PFSK-1 (cell line): ENCODE results near the gene DKK1.

Experiments used
- FOXP2 ChIP-seq: optimal IDR thresholded peaks from 2 replicates; pipeline ENCODE3; 2011; ENCODE audit warnings: borderline replicate concordance, control low read depth, inconsistent platforms; ENCODE audit not compliant: insufficient read depth; ENCODE audit errors: extremely low read length, extremely low read depth
- POLR2AphosphoS5 ChIP-seq: IDR thresholded peaks from 2 replicates; pipeline ENCODE4 v1.6.1; 2012; ENCODE audit warnings: low read depth, mild to moderate bottlenecking, control low read depth, low read length, moderate library complexity
- REST ChIP-seq, 2 experiments: IDR thresholded peaks; 2 replicates each; pipeline versions ENCODE4 v1.6.1 to v1.8.0; 2011 to 2012; ENCODE audit warnings: low read depth in 2 of 2, low read length in 2 of 2, control low read depth in 1 of 2, inconsistent platforms in 1 of 2, mild to moderate bottlenecking in 1 of 2, moderate library complexity in 1 of 2; ENCODE audit not compliant: insufficient read depth in 1 of 2
- SIN3A ChIP-seq: IDR thresholded peaks from 2 replicates; pipeline ENCODE4 v1.6.1; 2012; ENCODE audit warnings: mild to moderate bottlenecking, low read length, moderate library complexity, borderline replicate concordance; ENCODE audit not compliant: insufficient read depth
- TAF1 ChIP-seq: IDR thresholded peaks from 2 replicates; pipeline ENCODE4 v1.6.1; 2012; ENCODE audit warnings: low read length, control low read depth, borderline replicate concordance; ENCODE audit not compliant: insufficient read depth

- TF ChIP-seq TAF1 (no peak), POLR2AphosphoS5 (no peak), REST (IDR thresholded peaks at IDR 0.05; ENCODE audit: insufficient read depth in 1 of 2, low read depth in 2 of 2, low read length in 2 of 2) (no peak), SIN3A (no peak), FOXP2 (no peak)
Measured at GRCh38 chr10:52351914-52352330, 37.8 kb downstream of the DKK1 start.
